Measurements from ENCODE around the gene UQCRC2.
"Not testable (repeated sequence)": the region's sequence is repeated elsewhere in the genome, so short reads cannot be mapped to it uniquely, and the experiment has no call there.

Gene UQCRC2

DNA sequence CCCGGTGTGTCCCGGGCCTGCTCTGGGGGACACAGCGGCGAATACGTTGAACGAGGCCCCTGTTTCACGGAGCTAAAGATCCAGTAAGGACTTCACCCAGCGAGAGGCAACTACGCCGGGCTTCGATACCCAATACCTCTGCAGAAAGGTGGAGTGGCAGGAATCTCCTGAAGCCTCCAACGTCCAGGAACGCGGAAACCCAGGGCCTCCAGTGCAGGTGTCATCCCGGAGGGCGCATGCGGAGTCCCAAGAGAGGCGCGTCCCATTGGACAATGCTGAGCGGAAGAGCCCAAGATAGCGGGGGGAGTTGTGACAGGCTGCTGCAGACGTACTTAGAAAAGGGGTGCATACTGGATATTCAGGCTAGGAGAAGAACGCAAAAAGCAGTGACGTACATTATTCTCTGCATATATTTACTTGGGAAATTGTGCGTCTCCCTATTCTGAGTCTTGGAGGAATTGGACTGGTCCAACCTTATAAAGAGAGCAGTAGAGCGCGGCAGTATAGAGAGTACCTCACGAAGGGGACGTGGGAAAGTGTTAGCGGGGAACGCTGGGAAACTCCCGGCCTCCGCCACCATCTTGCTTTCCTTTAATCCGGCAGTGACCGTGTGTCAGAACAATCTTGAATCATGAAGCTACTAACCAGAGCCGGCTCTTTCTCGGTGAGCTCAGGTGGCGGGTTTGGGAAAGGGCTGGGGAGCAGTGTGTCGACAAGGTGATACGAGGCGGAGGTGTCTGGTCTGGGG lies at the start of gene UQCRC2:
Gene UQCRC2 (plus strand): TSS at position 569 of the 748 bp plus-strand sequence. CDS start 63 bp downstream, at position 632.
- DNase-seq, result peak; percentile 86

DNA sequence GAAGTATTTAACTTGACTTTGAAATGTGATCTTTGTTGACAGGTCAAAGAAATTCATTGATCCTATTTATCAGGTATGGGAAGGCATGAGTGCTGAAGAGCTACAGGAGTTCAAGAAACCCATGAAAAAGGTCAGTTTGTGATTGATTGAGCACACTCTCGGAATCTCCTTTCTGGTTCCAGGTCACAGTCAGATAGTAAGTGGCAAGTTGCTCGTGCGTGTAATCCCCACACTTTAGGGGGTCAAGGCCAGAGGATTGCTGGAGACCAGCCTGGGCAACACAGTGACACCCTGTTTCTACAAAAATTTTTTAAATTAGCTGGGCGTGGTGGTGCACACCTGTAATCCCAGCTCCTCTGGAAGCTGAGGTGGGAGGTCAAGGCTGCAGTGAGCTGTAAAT lies 20.5 kb upstream of the UQCRC2 start:
- DNase-seq, result not testable (repeated sequence)

DNA sequence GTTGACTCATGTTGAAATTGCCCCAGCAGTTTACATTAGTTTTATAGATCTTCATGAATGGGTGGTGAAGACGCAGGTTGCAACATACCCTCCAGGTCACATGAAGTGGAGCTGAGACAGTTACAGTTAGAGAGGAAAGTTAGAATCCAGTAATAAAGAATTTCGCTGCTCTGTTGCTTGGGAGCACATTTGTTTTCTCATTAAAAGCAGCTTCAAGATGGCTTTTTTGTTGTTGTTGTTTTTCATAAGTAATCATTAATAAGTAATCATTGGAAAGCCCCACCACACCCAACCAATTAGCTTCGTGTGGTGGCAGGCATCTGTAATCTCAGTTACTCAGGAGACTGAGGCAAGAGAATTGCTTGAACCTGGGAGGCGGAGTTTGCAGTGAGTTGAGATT lies 19.8 kb upstream of the UQCRC2 start:
- DNase-seq, result not testable (repeated sequence)

DNA sequence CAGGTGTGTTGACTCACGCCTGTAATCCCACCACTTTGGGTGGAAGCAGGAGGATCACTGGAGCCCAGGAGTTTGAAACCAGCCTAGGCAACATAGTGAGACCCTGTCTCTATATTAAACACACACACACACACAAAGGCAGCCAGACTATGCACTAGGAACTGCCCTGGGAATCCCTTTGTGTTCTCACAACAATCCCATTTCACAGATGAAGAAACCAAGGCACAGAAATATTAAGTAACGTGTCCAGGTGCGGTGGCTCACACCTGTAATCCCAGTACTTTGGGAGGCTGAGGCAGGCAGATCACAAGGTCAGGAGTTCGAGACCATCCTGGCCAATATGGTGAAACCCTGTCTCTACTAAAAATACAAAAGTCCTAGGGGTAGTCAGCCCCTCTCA lies 19.4 kb upstream of the UQCRC2 start:
- DNase-seq, result not testable (repeated sequence)

DNA sequence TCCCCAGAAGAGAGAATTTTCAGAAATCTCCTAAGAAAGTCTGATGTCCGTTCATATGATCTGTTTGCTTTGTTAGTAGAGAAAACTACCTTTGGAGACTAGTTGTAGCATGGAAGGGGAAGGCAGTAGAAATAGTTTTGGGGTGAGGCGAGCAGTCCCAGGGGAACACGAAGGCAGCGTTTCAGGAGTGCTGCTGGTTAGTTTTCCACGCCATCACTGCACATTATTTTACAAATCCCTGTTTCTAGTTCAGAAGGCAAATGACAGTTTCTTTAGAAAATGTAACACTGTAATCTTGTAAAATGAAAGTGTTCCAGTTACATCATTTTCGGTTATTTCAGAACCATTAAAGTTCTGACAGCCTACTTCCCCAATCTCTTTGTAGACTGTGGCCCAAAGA lies 16.9 kb upstream of the UQCRC2 start:
- DNase-seq, result not testable (repeated sequence)

DNA sequence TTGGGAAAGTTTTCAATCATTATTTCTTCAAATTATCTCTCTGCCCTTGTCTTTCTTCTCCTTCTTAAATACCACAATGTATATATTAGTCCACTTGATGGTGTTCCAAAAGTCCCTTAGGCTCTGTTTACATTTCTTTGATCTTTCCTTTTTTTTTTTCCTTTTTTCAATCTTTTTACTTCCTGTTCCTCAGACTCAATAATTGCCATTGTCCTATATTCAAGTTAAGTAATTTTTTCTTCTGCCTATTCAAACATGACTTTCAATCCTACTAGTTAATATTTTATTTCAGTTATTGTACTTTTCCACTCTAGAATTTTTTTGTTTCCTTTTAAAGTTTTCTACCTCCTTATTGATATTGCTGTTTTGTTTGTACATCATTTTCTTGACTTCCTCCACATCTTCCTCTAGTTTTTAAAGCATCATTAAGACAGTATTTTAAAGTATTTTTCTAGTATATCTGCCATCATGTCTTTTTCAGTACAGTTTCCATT lies 15.8 kb upstream of the UQCRC2 start:
- DNase-seq, result no peak

DNA sequence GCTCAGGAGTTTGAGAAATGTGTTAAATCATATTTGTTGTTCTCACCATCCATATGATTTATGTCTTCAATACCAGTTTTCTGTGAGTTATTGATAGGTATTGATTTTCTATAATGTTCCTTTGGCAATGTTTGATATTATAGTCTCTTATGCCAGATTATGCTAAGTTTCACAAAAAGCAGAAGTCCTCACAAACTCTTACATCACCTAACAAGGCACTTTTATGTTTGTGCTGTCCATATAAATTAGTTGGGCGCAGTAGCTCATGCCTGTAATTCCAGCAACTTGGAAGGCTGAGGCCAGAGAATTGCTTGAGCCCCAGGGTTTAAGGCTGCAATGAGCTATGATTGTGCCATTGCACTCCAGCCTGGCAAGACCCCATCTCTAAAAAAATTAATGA lies 12.6 kb upstream of the UQCRC2 start:
- no peak for DNase-seq

DNA sequence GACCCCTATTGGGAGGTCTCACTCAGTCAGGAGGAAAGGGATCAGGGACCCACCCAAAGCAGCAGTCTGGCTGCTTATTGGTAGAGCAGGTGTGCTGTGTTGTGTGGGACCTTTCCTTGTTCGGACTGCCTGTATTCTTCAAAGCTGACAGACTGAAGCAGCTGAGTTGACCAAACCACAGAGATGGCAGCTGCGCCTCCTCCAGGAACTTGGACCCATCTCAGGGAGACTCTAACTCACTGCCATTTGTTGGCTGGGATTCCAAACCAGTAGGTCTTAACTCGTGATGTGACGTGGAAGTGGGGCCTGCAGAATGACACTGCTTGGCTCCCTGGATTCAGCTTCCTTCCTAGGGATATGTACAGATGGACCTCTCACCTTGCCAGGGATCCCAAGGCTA lies 9.6 kb upstream of the UQCRC2 start:
- DNase-seq, result no peak

DNA sequence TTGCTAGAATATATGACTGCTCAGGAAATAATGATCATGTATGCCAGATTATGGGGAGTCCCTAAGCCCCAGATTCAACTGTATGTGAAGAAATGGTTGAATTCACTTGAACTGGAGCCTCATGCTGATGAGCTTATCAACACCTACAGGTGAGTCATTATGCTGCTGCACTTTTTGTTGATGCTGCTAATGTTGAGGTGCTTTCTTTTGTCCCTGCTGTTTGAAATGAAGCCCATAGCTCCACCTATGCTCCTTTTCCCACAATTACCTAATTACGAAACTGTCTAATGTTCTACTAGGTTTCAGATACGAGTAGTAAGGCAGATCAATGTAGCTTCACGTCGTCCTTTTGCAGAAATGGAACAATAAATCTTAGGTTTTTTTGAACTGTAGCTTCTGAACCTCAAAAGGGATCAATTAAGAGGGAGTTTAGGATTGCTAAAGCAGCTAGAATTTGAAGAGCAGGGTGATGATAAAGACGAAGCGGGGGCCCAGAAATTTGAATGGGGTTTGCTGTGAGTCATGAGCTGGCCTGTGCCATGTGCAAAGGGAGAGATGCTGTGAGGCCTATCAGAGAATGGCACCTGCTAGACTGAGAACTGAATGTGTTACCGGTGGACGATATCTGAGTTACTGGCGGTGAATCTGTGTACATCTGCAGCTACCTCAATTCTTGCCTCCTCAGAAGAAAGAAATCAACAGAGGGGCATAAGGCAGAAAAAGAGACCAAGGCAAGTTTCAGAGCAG lies 6.1 kb upstream of the UQCRC2 start:
- no peak for DNase-seq

DNA sequence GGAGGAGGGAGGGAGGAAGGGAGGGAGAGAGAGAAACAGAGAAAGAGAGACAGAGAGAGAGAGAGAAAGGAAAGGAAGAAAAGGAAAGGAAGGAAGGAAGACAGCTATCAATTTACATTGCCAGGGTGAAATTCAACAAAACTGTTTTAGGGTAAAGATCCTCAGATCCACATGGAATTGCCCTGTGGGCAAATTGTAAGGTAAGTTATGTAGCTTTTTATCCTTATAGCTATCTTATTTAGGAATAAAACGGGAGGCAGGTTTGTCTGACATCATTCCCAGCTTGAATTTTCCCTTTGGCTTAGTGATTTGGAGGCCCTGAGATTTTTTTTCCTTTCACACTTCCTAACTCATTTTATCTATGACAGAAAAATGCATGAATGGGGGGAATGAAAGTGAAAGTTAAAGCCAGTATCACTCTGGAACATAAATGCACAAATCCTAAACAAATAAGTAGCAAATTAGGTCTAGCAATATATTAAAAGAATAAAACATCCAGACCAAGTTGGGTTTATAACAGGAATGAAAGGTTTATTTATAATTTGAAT lies 3.4 kb upstream of the UQCRC2 start:
- DNase-seq, result no peak

DNA sequence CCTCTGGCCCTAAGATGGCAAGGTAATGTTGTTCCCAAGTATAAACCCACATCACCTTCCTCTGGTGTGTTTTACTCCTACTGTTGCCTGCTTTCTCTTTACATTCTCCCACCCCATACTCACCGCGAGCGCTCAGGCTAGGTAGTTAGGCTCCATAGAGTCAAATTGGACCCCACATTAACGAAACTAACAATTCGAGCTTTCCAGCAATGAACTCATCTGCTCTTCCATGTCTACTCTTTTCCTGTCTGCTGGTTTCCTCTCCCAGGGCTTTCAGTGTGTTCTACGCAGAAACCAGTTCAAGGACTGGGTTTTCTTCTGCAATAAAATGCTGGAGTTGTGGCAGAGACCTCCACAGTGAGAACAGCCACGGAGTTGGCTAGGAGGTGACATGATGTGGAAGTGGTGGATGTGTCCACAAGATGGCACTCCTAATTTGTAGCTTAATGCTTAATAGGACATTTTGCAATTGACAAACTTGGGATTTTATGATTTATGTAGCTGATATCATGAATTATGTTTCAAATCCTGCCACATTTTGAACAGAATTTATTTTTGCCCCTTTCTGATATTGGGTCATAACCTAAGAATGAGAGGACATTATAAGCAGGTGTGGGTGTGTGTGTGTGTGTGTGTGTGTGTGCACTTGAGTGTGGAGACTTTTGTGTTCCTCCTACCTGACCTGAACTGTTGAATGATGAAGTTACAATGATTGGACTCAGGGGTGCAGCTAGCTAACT lies 2.2 kb upstream of the UQCRC2 start:
- DNase-seq, result no peak

DNA sequence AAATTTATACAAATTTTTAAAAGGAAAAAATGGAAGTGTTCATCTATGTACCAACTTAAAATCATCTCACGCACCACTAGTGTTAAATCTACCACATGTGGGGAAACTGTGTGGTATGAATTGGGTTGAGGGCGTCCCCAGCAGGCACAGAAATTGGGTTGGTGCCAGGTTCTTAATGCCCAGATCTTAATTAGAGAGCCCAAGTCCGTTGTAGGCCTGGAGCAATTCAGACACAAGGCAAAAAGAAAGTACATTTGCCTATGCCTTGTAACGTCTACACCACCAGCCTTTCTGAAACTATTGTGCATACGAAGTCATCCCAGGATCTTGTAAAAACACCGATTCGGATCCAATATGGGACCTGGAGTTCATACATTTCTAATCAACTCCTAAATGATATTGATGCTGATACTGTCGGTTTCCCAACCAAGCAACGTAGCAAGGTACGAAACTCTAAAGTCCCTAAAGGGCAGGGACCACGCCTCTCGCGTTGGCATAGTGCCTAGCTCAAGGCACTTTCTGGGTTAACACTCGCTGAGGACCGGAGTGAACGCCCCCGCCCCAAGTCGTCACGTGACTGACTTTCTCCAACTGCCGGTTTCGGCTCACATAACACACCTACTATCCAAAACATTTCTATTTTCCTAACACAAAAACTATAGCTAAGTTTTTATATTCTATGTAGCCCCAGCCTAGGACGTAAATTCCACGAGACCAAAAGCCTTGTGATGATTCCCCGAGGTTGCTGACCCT lies 945 bp upstream of the UQCRC2 start:
- peak; percentile 20 for DNase-seq

DNA sequence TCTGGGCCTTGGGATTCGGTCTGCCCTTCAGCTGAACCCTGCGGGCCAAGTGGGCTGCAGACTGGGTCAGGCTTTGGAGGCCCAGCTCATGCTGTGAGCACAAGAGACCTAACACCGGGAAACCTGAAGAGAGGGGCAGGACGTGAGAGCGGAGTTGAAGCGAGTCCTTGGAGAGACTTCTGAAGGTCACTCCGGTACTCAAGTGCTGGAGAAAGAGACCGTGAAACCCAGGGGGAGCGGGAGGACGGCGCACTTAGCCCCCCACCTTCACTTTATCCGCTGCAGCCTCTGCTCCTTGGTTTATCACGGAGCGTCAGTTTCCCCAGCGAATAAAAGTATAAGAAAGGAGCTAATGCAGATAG lies 361 bp downstream of the UQCRC2 start:
- no peak for DNase-seq

DNA sequence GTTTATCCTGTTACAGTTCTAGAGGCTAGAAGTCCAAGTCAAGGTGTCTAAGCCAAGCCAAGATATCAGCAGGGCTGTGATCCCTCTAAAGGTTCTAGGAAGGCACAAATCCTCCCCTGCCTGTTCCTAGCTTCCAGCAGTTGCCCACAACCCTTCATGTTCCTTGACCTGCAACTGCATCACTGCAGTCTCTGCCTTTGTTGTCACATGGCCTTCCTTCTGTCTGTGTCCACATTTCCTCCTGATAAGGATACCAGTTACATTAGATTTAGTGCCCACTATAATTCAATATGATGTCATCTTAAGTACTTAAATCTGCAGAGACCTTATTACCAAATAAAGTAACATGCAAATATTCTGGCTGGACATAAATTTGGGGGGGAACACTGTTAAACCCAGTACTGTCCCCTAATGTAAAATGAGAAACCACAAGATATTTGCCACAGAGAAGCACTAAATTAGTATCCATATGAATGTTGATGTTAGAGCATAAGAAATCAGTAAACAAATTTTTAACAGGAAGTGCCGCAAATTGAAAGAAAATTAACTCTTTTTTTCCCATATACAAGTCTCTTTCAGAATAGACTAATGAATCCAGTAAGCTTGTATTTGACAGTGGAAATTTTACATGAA lies 4.7 kb downstream of the UQCRC2 start:
- DNase-seq, result no peak

DNA sequence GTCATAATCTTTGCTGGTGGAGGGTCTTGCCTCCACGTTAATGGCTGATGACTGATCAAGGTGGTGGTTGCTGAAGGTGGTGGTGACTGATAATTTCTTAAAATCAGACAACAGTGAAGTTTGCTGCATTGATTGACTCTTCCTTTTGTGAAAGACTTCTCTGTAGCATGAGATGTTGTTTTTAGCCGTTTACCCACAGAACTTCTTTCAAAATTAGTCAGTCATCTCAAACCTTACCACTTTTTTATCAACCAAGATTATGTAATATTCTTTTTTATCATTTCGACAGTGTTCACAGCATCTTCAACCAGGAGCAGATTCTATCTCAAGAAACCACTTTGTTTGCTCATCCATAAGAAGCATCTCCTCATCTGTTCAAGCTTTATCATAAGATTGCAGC lies 5.9 kb downstream of the UQCRC2 start:
- no peak for DNase-seq

DNA sequence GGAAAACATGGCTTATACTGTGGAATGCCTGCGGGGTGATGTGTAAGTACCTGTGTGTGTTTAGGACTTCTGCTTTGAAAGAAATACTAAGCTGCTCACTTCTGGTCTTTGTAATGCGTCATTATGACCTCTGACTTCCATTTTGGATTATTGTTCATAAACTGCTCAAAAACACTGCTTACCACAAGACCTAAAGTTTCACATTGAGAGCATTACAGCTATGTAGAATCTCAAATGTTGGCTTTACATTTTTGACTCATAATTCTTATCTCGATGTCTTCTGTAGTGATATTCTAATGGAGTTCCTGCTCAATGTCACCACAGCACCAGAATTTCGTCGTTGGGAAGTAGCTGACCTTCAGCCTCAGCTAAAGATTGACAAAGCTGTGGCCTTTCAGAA lies 9.3 kb downstream of the UQCRC2 start:
- DNase-seq, result no peak

DNA sequence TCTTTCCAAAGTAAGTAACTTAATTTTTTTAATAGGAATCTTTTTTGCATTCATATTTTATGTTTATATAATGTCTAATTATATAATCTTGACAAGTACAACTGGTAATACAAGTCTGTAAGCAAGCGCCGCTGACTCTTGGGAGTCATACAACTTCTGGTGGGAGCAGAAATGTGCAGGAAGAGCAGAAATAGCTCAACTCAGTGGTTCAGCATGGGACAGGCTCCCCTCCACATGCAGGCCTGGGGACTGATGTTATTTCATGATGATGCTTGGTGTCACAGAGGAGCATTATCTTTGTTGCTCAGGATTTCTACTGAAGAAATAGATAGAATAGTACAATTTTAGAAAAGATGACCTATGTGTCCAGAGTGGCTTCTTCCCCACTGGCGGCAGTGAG lies 10.7 kb downstream of the UQCRC2 start:
- DNase-seq, result no peak

DNA sequence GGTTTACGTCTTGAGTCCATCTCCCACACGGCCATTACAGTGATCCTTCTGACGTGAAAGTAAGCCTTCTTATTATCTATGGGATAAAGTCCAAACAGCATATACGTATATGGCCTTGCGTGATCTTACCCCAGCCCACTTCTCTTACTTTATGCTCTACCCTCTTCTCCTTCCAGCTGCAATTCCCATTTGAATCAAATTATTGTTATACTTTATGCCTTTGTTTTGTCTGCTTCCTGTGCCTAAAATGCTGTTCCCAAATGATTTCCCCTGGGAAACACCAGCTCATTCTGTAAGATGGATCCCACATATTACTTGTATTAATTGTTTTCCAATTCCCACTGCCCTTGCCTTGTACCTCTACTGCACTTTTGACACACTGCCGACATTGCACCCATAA lies 11.2 kb downstream of the UQCRC2 start:
- DNase-seq, result no peak

DNA sequence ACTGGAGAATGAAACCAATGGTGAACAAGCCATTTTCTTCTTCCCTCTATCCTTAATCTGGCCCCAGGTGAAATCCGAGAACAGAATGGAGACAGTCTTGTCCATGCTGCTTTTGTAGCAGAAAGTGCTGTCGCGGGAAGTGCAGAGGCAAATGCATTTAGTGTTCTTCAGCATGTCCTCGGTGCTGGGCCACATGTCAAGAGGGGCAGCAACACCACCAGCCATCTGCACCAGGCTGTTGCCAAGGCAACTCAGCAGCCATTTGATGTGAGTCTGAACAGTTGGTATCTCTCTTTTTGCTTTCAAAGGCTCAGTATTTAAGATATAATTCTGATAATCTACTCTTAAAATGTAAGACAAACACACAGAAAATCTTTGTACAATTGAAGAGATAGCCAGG lies 18.7 kb downstream of the UQCRC2 start:
- no peak for DNase-seq

DNA sequence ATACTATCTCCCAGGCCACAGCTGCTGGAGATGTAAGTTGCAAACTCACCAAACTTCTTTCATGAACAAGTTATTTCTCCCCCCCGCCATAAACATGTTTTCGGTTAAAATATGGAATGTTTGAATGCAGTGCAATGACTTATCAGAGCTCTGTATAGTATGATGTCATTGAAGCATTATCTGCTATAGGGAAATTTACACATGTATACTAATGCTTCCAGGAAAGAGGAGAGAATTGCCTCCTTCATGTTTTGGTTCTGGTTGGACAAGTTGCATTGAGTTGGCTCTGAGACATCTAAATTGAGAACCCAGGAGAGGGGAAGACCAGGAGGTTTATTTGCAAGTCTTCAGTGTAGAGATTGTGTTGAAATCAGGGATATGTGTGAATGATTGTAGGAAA lies 20.8 kb downstream of the UQCRC2 start:
- no peak for DNase-seq

DNA sequence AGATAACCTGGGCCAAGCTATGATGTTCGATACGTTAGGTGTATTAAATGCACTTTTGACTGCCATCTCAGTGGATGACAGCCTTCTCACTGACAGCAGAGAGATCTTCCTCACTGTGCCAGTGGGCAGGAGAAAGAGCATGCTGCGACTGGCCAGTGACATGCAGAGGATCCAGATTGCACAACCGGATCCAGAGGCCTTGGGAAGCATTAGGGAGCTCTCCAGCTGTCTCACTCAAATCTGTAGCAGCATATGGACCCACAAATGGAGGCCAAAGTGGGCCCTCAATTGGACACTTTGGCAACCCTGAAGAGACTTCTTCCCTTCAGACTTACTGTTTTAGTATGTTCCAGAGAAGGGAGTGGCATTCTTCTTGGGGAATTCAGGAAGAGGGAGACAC lies 26.9 kb downstream of the UQCRC2 start:
- DNase-seq, result no peak

DNA sequence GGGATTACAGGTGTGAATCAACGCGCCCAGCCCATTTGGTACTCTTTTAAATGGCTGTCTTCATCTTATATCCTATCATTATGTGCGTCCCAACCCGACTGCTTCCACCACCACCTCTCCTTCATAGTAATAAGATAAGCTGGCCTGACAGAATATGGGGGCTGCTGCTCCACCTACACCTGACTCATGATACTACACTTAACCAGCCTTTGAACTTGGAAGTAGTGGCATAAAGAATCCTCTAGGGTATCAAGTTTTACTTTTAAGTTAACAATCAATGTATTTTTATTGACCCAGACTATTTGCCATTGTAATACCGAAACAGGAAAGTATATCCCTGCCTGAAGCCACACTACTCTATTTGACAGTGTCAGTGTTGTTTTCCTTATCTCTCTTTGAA lies 28.9 kb downstream of the UQCRC2 start:
- no peak for DNase-seq
